ENCODE results near the gene C10orf143. TPM values are rescaled to one million over a fixed set of nuclear protein-coding genes. Genes with fewer than 3 reads are reported as not detected.

C10orf143 gene
- total and polyA plus RNA-seq, 2 of the 4 experiments (the other 2 are of a cell fraction): 0.36 to 0.60 TPM

DNA sequence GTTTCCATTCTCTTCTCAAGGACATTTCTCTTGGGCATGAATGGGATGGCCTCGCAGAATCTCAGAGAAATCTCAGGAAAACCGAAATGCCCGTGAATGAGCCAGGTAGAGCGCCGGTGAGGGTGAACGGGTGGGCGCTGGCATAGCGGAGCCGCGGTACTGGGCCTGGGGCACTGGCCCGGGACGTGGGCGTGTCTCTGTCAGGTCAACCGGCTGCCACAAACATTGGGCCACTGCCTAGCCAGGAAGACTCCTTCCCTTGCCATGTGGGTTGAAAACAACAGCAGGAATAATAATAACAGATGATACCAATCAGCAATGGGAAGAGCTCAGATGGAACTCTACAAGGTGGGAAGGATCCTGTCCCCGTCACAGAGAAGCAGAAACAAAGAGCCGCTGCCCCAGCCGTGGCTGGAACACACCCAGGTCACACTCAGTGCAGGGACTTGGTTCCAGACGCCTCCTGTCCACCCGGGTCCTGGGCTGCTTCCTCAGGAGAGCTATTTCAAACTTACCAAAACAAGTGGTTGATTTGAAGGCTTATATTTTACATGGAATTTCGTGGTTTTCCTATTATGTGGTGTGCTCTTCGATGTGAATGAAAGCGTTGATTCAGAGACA lies 95.4 kb downstream of the C10orf143 start:
- POLR2A ChIA-PET (ENCODE audit: unreplicated experiment): interaction anchor here (0.6 kb wide), 1 partner anchor 540 kb away, joined by 3 read pairs; no protein-coding TSS in a partner anchor
- in situ Hi-C loops (cut with MboI; ENCODE audit: low sequenced_read_pairs): no loop called here
- H2AK5ac ChIP-seq (ENCODE audit: low read depth, low read length): no peak overlapping the region

More for the DNA sequence above, 95.4 kb downstream of the C10orf143 start:
- Histone ChIP-seq H3K4me1 (ENCODE audit: control insufficient read depth, insufficient read depth, low read length) (no peaks in the 10 kb centered on the region), H3K27ac (ENCODE audit: insufficient read depth, low read length) (no peak overlapping the region), H2AFZ (replicated peaks; ENCODE audit: low read length, poor library complexity) (no peak overlapping the region), H3K79me1 (ENCODE audit: low read depth in 1 of 2, low read length in 2 of 2) (no peaks in the 10 kb centered on the region), H2BK20ac (ENCODE audit: low read depth, low read length) (no peak overlapping the region), H3K27me3 (ENCODE audit: control insufficient read depth, insufficient read depth, low read length) (no peaks in the 10 kb centered on the region), H2AK9ac (replicated peaks; ENCODE audit: low read depth, low read length, poor library complexity) (no peak overlapping the region), H3K9ac (ENCODE audit: low read depth, low read length) (no peak overlapping the region), H2BK120ac (ENCODE audit: low read depth, low read length) (no peak overlapping the region), H4K8ac (ENCODE audit: low read depth in 2 of 2, low read length in 2 of 2) (no peak overlapping the region), H3K4me3 (ENCODE audit: insufficient read depth, low read depth, low read length) (no peak overlapping the region), H3K18ac (ENCODE audit: low read depth, low read length) (no peak overlapping the region), H2BK5ac (ENCODE audit: low read depth, low read length, poor library complexity, severe bottlenecking) (no peak overlapping the region), H4K91ac (ENCODE audit: insufficient read depth, low read depth, low read length) (no peak overlapping the region), H3K14ac (replicated peaks; ENCODE audit: low read depth, low read length) (no peak overlapping the region), H4K5ac (ENCODE audit: low read depth, low read length) (no peak overlapping the region), H3K36me3 (ENCODE audit: control insufficient read depth, insufficient read depth, low read length) (no peaks in the 10 kb centered on the region), H3K4ac (ENCODE audit: low read depth, low read length) (no peak overlapping the region), H2BK15ac (ENCODE audit: low read depth, low read length) (no peak overlapping the region), H3K23ac (ENCODE audit: low read depth, low read length) (no peak overlapping the region), H3K9me1 (ENCODE audit: insufficient read depth, low read length) (no peaks in the 10 kb centered on the region), H3K9me3 (ENCODE audit: control insufficient read depth, insufficient read depth, low read length) (no peaks in the 10 kb centered on the region; the same call in 1 of the 2 replicates), H4K20me1 (ENCODE audit: insufficient read depth, low read length) (no peaks in the 10 kb centered on the region), H3K4me2 (ENCODE audit: low read depth, low read length) (no peak overlapping the region), H3K56ac (ENCODE audit: extremely low read depth, insufficient read depth, low read length) (no peak overlapping the region)
- CTCF ChIA-PET: no interaction called here
- dilution Hi-C loops (cut with HindIII; ENCODE audit: low sequenced_read_pairs, unreplicated experiment) (no loop called here), intact Hi-C loops (cut with micrococcal nuclease) (no loop called here)
- no CpG with 5 or more reads among the region's 22 CpGs for WGBS, 2 experiments (ENCODE audit: extremely low coverage in 2 of 2, insufficient read length in 1 of 2)
- DNase-seq: no peak
- ATAC-seq (ENCODE audit: low read depth): no peak
- BruUV-seq (replicated peaks): no TSS peak
- TF ChIP-seq FOS (IDR thresholded peaks at IDR 0.05; ENCODE audit: low read depth, low read length): no peak
- TF ChIP-seq RFX5 (IDR thresholded peaks at IDR 0.05; ENCODE audit: low read depth, low read length): no peak
- no peak for TF ChIP-seq USF2 (IDR thresholded peaks at IDR 0.05; ENCODE audit: low read depth, low read length)
- TF ChIP-seq BHLHE40 (IDR thresholded peaks at IDR 0.05; ENCODE audit: low read depth, low read length): no peak
- TF ChIP-seq MXI1 (IDR thresholded peaks at IDR 0.05; ENCODE audit: borderline replicate concordance, low read depth, low read length): no peak
- no peak for TF ChIP-seq ELK1 (IDR thresholded peaks at IDR 0.05; ENCODE audit: borderline replicate concordance, low read depth, low read length)
